ENCODE results near the gene CDH4.

Gene CDH4

DNA sequence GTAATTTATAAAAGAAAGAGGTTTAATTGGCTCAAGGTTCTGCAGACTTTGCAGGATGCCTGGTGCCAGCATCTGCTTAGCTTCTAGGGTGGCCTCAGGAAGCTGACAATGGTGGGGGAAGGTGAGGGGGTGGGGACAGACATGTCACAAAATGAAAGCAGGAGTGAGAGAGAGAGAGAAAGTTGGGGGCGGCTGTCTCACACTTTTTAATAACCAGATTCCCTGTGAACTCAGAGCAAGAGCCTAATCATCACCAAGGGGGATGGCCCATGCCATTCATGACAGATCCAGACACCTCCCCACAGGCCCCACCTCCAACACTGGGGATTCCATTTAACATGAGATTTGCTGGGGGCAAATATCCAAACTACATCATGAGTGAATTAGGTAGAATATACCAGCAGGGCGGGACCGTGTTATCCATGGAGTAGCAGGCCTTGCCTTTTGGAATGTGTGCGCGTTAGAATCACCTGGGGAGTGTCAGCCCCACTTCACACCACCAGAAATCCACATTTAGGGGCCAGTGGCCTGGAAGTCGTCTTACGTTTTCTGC lies 258.8 kb downstream of the CDH4 start:
- TF ChIP-seq, protein P1, sequence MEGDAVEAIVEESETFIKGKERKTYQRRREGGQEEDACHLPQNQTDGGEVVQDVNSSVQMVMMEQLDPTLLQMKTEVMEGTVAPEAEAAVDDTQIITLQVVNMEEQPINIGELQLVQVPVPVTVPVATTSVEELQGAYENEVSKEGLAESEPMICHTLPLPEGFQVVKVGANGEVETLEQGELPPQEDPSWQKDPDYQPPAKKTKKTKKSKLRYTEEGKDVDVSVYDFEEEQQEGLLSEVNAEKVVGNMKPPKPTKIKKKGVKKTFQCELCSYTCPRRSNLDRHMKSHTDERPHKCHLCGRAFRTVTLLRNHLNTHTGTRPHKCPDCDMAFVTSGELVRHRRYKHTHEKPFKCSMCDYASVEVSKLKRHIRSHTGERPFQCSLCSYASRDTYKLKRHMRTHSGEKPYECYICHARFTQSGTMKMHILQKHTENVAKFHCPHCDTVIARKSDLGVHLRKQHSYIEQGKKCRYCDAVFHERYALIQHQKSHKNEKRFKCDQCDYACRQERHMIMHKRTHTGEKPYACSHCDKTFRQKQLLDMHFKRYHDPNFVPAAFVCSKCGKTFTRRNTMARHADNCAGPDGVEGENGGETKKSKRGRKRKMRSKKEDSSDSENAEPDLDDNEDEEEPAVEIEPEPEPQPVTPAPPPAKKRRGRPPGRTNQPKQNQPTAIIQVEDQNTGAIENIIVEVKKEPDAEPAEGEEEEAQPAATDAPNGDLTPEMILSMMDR (IDR thresholded peaks at IDR 0.05; ENCODE audit: insufficient read depth, low read length, poor library complexity, severe bottlenecking), result no peak
- TF ChIP-seq EZH2phosphoT487 (conservative IDR thresholded peaks at IDR 0.05; ENCODE audit: low read length), result no peak
- H3F3A ChIP-seq (ENCODE audit: insufficient read depth), result no peaks in the 10 kb centered on the region
- H2AFZ ChIP-seq (ENCODE audit: low read depth, low read length, severe bottlenecking), result no peak overlapping the region
- no peaks in the 10 kb centered on the region for H3K36me3 ChIP-seq (ENCODE audit: low read length)
- no peaks in the 10 kb centered on the region for H3K27me3 ChIP-seq (ENCODE audit: low read length)
- no peaks in the 10 kb centered on the region for H4K20me1 ChIP-seq (ENCODE audit: low read depth, low read length)
- H3K4me2 ChIP-seq (ENCODE audit: low read depth, low read length, poor library complexity, severe bottlenecking), result no peak overlapping the region
- no peaks in the 10 kb centered on the region for H3K79me2 ChIP-seq (ENCODE audit: insufficient read depth, low read length)
- no peak overlapping the region for H3K4me3 ChIP-seq (ENCODE audit: insufficient read depth, low read length, poor library complexity, severe bottlenecking)
- no peak overlapping the region for H3K9ac ChIP-seq (ENCODE audit: low read length)
- no peak overlapping the region for H3K27ac ChIP-seq (ENCODE audit: low read depth, low read length)
- H3K9me2 ChIP-seq (replicated peaks; ENCODE audit: insufficient read depth, low read length), result no peaks in the 10 kb centered on the region
- no peaks in the 10 kb centered on the region for H3K9me3 ChIP-seq (ENCODE audit: insufficient read depth, low read length)

- no peaks in the 10 kb centered on the region for H3F3A ChIP-seq (ENCODE audit: insufficient read depth)
- no peaks in the 10 kb centered on the region for H4K20me1 ChIP-seq (ENCODE audit: low read depth, low read length)
- H3K9ac ChIP-seq (ENCODE audit: low read length), result no peak overlapping the region
- H3K36me3 ChIP-seq (ENCODE audit: low read length), result no peaks in the 10 kb centered on the region
- no peaks in the 10 kb centered on the region for H3K79me2 ChIP-seq (ENCODE audit: insufficient read depth, low read length)
- no peak overlapping the region for H3K27ac ChIP-seq (ENCODE audit: low read depth, low read length)
- H3K4me2 ChIP-seq (ENCODE audit: low read depth, low read length, poor library complexity, severe bottlenecking), result no peak overlapping the region
- H3K9me3 ChIP-seq (ENCODE audit: insufficient read depth, low read length), result no peaks in the 10 kb centered on the region
- no peak overlapping the region for H2AFZ ChIP-seq (ENCODE audit: low read depth, low read length, severe bottlenecking)
- no peaks in the 10 kb centered on the region for H3K9me2 ChIP-seq (replicated peaks; ENCODE audit: insufficient read depth, low read length)
- H3K4me3 ChIP-seq (ENCODE audit: insufficient read depth, low read length, poor library complexity, severe bottlenecking), result no peak overlapping the region
- TF ChIP-seq, protein P1 (IDR thresholded peaks at IDR 0.05; ENCODE audit: insufficient read depth, low read length, poor library complexity, severe bottlenecking), result no peak
- TF ChIP-seq EZH2phosphoT487 (conservative IDR thresholded peaks at IDR 0.05; ENCODE audit: low read length), result no peak
- H3K27me3 ChIP-seq (ENCODE audit: low read length), result no peaks in the 10 kb centered on the region
These were observed 260.4 kb downstream of the CDH4 start for GRCh38 chr20:61512475-61512874.

- TF ChIP-seq EZH2phosphoT487 (conservative IDR thresholded peaks at IDR 0.05; ENCODE audit: low read length), result no peak
- TF ChIP-seq, protein P1 (IDR thresholded peaks at IDR 0.05; ENCODE audit: insufficient read depth, low read length, poor library complexity, severe bottlenecking), result no peak
- H3K4me2 ChIP-seq (ENCODE audit: low read depth, low read length, poor library complexity, severe bottlenecking), result no peak overlapping the region
- H3K36me3 ChIP-seq (ENCODE audit: low read length), result no peaks in the 10 kb centered on the region
- no peak overlapping the region for H3K4me3 ChIP-seq (ENCODE audit: insufficient read depth, low read length, poor library complexity, severe bottlenecking)
- H4K20me1 ChIP-seq (ENCODE audit: low read depth, low read length), result no peaks in the 10 kb centered on the region
- H3K27ac ChIP-seq (ENCODE audit: low read depth, low read length), result no peak overlapping the region
- no peaks in the 10 kb centered on the region for H3F3A ChIP-seq (ENCODE audit: insufficient read depth)
- H3K9me2 ChIP-seq (replicated peaks; ENCODE audit: insufficient read depth, low read length), result no peaks in the 10 kb centered on the region
- no peaks in the 10 kb centered on the region for H3K9me3 ChIP-seq (ENCODE audit: insufficient read depth, low read length)
- H3K9ac ChIP-seq (ENCODE audit: low read length), result no peak overlapping the region
- no peaks in the 10 kb centered on the region for H3K27me3 ChIP-seq (ENCODE audit: low read length)
- H2AFZ ChIP-seq (ENCODE audit: low read depth, low read length, severe bottlenecking), result no peak overlapping the region
- no peaks in the 10 kb centered on the region for H3K79me2 ChIP-seq (ENCODE audit: insufficient read depth, low read length)
These were observed 261.3 kb downstream of the CDH4 start for GRCh38 chr20:61513124-61514017.
